ENCODE measurements around the gene FHIP2A.

- no peak for TF ChIP-seq CTCF (IDR thresholded peaks at IDR 0.05; ENCODE audit: low read depth, low read length, poor library complexity, severe bottlenecking)
- no peak for TF ChIP-seq EZH2phosphoT487 (IDR thresholded peaks at IDR 0.05; ENCODE audit: borderline replicate concordance, low read length)
Measured at GRCh38 chr10:114811862-114812261, 9.7 kb upstream of the FHIP2A start.
